Esophagus muscularis mucosa (tissue), 4 donors: Measurements from ENCODE around the gene GOLGA8A. TPM values are rescaled to one million over a fixed set of nuclear protein-coding genes. Genes with fewer than 3 reads are reported as not detected.

ENCODE experiments used
- DNase-seq: peaks from one replicate; pipeline ENCODE4 v3.0.0-alpha.2; 2017; ENCODE audit errors: extremely low spot score
- H3K27ac ChIP-seq, 4 donors: fragments of 200-600 bp; sonication (generic); replicated peaks in 1 of 4; 1 replicate in 3 of 4; 2 replicates in 1 of 4; pipeline ENCODE4 v1.5.1; 2016 to 2019; ENCODE audit warnings: mild to moderate bottlenecking in 1 of 4
- H3K27me3 ChIP-seq, 4 donors: fragments of 200-600 bp; sonication (generic); one replicate each; pipeline versions ENCODE4 v1.5.1 to v1.6.0; 2016 to 2019
- H3K36me3 ChIP-seq, 4 donors: fragments of 200-600 bp; sonication (generic); one replicate each; pipeline ENCODE4 v1.5.1; 2016 to 2019
- H3K4me1 ChIP-seq, 4 donors: fragments of 200-600 bp; sonication (generic); one replicate each; pipeline ENCODE4 v1.5.1; 2016 to 2019
- H3K4me3 ChIP-seq, 4 donors: fragments of 200-600 bp; sonication (generic); 1 replicate in 2 of 4; 2 replicates in 2 of 4; pipeline ENCODE4 v1.5.1; 2016 to 2019; ENCODE audit warnings: mild to moderate bottlenecking in 4 of 4, moderate library complexity in 1 of 4
- H3K9me3 ChIP-seq, 4 donors: fragments of 200-600 bp; sonication (generic); 1 replicate in 3 of 4; 2 replicates in 1 of 4; pipeline ENCODE4 v1.5.1; 2016 to 2019
- EP300 ChIP-seq: sonication (generic); formaldehyde crosslinking; IDR thresholded peaks from one replicate; pipeline ENCODE4 v1.6.1; 2017; ENCODE audit warnings: antibody characterized with exemption
- POLR2A ChIP-seq: fragments of 450-650 bp; IDR thresholded peaks from one replicate; pipeline ENCODE4 v1.6.1; 2017; ENCODE audit warnings: antibody characterized with exemption, moderate library complexity, mild to moderate bottlenecking, low read depth
- POLR2AphosphoS5 ChIP-seq, 2 donors: sonication (generic); formaldehyde crosslinking; IDR thresholded peaks; one replicate each; pipeline ENCODE4 v1.6.1; 2017; ENCODE audit warnings: antibody characterized with exemption in 2 of 2
- WGBS: methylation state at CpG from one replicate; pipeline ENCODE4 v1.1.5; 2018; 5-methylcytosine and 5-hydroxymethylcytosine counted together
- intact Hi-C: fragments of 100-400 bp; cut with DNase I; formaldehyde crosslinking; loops from one replicate; pipeline ENCODE4 v1.15.1; 2023
- total RNA-seq, 4 donors: library from RNA; depleted of rRNA; stranded (reverse); fragments of >200 nt; gene quantifications; one replicate each; pipeline versions ENCODE4 v1.1.0 to v1.2.1, GENCODE V29; 2016
- TF ChIP-seq, protein P1 (sequence below), 3 experiments: fragments of 200-600 bp in 2 of 3; fragments of 450-650 bp in 1 of 3; sonication (generic) in 2 of 3; IDR thresholded peaks; one replicate each; pipeline ENCODE4 v1.5.1; 2017 to 2019; ENCODE audit warnings: antibody characterized with exemption in 3 of 3, mild to moderate bottlenecking in 2 of 3, moderate library complexity in 1 of 3

GOLGA8A gene
- total RNA-seq, 4 donors from 2014 or later: 13.2 to 35.3 (median 16.4) TPM

DNA sequence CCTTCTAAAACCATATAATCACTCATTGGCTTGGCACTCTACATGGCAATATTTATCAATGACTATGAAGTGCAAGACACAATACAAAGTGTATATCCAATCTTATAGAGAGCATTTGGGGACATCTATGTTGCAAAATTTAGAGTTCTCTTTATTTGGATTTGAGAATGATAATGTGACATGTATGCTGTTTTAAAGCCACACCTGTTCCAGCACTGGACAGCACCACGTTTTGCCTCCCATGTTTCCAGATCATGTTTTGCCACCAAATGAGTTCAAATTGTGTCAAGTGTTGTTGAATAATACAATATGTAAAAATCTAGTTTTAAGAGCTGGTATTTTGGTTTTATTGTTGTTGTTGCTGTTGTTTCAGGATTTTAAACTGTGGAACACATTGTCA is 33.3 kb upstream of the GOLGA8A start:
- Histone ChIP-seq H3K27me3 (no peaks in the 10 kb centered on the region), H3K27ac (no peak overlapping the region), H3K4me3 (no peak overlapping the region), H3K4me1 (no peaks in the 10 kb centered on the region), H3K9me3 (no peaks in the 10 kb centered on the region), H3K36me3 (no peaks in the 10 kb centered on the region)
- WGBS: 48% methylated on average over 1 of the region's 1 CpG
- no peak for DNase-seq
- intact Hi-C loops: no loop called here
- TF ChIP-seq POLR2AphosphoS5 (IDR thresholded peaks at IDR 0.05): no peak
- no peak for TF ChIP-seq POLR2A
- TF ChIP-seq, protein P1, sequence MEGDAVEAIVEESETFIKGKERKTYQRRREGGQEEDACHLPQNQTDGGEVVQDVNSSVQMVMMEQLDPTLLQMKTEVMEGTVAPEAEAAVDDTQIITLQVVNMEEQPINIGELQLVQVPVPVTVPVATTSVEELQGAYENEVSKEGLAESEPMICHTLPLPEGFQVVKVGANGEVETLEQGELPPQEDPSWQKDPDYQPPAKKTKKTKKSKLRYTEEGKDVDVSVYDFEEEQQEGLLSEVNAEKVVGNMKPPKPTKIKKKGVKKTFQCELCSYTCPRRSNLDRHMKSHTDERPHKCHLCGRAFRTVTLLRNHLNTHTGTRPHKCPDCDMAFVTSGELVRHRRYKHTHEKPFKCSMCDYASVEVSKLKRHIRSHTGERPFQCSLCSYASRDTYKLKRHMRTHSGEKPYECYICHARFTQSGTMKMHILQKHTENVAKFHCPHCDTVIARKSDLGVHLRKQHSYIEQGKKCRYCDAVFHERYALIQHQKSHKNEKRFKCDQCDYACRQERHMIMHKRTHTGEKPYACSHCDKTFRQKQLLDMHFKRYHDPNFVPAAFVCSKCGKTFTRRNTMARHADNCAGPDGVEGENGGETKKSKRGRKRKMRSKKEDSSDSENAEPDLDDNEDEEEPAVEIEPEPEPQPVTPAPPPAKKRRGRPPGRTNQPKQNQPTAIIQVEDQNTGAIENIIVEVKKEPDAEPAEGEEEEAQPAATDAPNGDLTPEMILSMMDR (IDR thresholded peaks at IDR 0.05): no peak
- no peak for TF ChIP-seq EP300

DNA sequence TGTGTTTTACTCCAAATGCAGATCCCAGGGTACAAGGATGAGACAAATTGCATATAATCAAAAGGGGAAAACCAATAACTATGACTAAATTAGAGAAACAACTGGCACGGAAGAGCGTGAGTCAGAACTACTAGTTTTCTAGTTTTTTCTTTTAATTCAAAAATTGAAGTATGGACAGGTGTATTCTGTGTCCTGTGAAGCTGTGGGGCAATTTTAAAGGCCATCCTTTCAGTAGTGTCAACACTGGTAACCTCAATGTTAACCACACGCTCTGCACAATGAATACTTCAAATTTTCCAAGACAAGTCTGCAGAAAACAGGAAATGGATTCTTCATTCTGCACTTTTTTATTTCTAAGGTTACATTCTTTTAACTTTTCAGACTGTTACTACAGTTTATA is 32.5 kb upstream of the GOLGA8A start:
- Histone ChIP-seq H3K4me3 (no peak overlapping the region), H3K27me3 (no peaks in the 10 kb centered on the region), H3K27ac (no peak overlapping the region), H3K9me3 (no peaks in the 10 kb centered on the region), H3K4me1 (no peaks in the 10 kb centered on the region), H3K36me3 (no peaks in the 10 kb centered on the region)
- no peak for DNase-seq
- intact Hi-C loops: no loop called here
- 73% methylated on average over 3 of the region's 3 CpGs for WGBS
- TF ChIP-seq POLR2A (no peak), EP300 (no peak)

DNA sequence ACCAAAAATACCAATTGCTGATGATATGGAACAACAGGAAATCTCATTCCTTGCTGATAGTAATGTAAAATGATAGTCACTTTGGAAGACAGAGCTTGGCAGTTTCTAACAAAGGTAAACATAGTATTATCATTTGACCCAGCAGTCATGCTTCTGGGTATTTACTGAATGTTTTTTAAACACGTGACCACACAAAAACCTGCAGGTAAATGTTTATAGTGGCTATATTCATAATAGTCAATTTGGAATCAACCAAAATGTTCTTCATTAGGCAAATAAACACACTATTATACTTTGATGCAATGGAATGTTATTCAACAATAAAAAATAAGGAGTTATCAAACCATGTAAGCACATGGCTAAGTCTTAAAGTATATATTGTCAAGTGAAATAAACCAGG is 24.1 kb upstream of the GOLGA8A start:
- no peaks in the 10 kb centered on the region for H3K9me3 ChIP-seq
- no peak overlapping the region for H3K4me3 ChIP-seq
- 88% methylated on average over 1 of the region's 1 CpG for WGBS
- no peak overlapping the region for H3K27ac ChIP-seq
- no peak for DNase-seq
- intact Hi-C loops: no loop called here
- TF ChIP-seq EP300: no peak
- no peak for TF ChIP-seq POLR2AphosphoS5 (IDR thresholded peaks at IDR 0.05)
- no peak for TF ChIP-seq POLR2A
- TF ChIP-seq, protein P1 (IDR thresholded peaks at IDR 0.05): no peak
- no peaks in the 10 kb centered on the region for H3K4me1 ChIP-seq
- no peaks in the 10 kb centered on the region for H3K27me3 ChIP-seq
- H3K36me3 ChIP-seq: no peaks in the 10 kb centered on the region

DNA sequence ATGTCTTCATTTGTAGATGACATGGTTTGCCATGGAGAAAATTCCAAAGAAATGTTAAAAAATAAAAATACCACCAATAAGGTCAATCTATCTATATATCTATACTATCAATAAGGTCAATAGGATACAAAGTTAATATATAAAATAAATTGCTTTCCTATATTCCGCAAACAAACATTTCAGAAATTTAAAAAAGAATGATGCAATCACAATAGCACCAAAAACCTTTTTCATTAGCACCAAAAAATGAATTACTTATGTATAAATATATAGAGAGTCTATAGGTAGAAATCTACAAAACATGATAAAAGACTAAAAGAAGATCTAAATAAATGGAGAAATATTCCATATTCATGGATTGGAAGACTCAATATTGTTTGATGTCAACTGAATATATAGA is 22.8 kb upstream of the GOLGA8A start:
- 88% methylated on average over 1 of the region's 1 CpG for WGBS
- no peaks in the 10 kb centered on the region for H3K9me3 ChIP-seq
- TF ChIP-seq POLR2AphosphoS5 (IDR thresholded peaks at IDR 0.05) (no peak), EP300 (no peak), POLR2A (no peak)
- TF ChIP-seq, protein P1 (IDR thresholded peaks at IDR 0.05): no peak
- H3K27me3 ChIP-seq: no peaks in the 10 kb centered on the region
- H3K36me3 ChIP-seq: no peaks in the 10 kb centered on the region
- H3K27ac ChIP-seq: no peak overlapping the region
- intact Hi-C loops: no loop called here
- no peak overlapping the region for H3K4me3 ChIP-seq
- no peaks in the 10 kb centered on the region for H3K4me1 ChIP-seq
- no peak for DNase-seq

DNA sequence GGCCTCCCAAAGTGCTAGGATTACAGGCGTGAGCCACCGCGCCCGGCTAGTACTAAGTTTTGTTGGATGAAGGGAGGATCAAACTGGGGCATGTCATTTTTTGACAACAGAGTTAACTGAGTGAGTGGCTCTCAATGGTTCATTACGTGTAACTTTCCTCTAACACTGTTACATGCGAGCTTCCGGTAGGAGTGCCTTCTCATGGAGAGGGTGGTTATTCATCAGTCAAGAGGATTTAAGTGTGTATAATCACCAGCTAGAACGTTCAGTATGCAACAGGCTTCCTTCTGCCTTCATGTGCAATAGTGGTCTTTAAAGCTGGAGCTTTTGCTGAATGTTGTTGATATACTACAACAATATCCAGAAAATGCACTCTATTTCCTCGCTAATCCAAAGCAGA is 19.1 kb upstream of the GOLGA8A start:
- WGBS: 75% methylated on average over 9 of the region's 9 CpGs
- TF ChIP-seq POLR2AphosphoS5 (IDR thresholded peaks at IDR 0.05) (no peak), EP300 (no peak), POLR2A (no peak)
- TF ChIP-seq, protein P1 (IDR thresholded peaks at IDR 0.05): no peak

More for the DNA sequence above, 19.1 kb upstream of the GOLGA8A start:
- no peaks in the 10 kb centered on the region for H3K9me3 ChIP-seq
- intact Hi-C loops: no loop called here
- no peaks in the 10 kb centered on the region for H3K27me3 ChIP-seq
- no peak overlapping the region for H3K4me3 ChIP-seq
- no peak overlapping the region for H3K27ac ChIP-seq
- no peaks in the 10 kb centered on the region for H3K36me3 ChIP-seq
- no peak for DNase-seq
- no peaks in the 10 kb centered on the region for H3K4me1 ChIP-seq
